ENCODE results near the gene DAB2IP.
"Not testable (repeated sequence)": the region's sequence is repeated elsewhere in the genome, so short reads cannot be mapped to it uniquely, and the experiment has no call there.

The DAB2IP gene

GRCh38 chr9:121776739-121777637, 125.6 kb downstream of the DAB2IP start:
- no peak for DNase-seq (ENCODE audit: low read depth)

GRCh38 chr9:121778252-121779225, 127.1 kb downstream of the DAB2IP start:
- no peak for DNase-seq (ENCODE audit: low read depth)

GRCh38 chr9:121779381-121780117, 128.1 kb downstream of the DAB2IP start:
- DNase-seq (ENCODE audit: low read depth): no peak

GRCh38 chr9:121780177-121781040, 129.0 kb downstream of the DAB2IP start:
- no peak for DNase-seq (ENCODE audit: low read depth)

GRCh38 chr9:121781145-121781548, 129.7 kb downstream of the DAB2IP start:
- no peak for DNase-seq (ENCODE audit: low read depth)

GRCh38 chr9:121781701-121782464, 130.4 kb downstream of the DAB2IP start:
- DNase-seq (ENCODE audit: low read depth): no peak

GRCh38 chr9:121782514-121783110, 131.2 kb downstream of the DAB2IP start:
- no peak for DNase-seq (ENCODE audit: low read depth)

GRCh38 chr9:121783111-121783510, 131.7 kb downstream of the DAB2IP start:
- DNase-seq (ENCODE audit: low read depth): no peak

- DNase-seq (ENCODE audit: low read depth): no peak
These were observed 132.4 kb downstream of the DAB2IP start for GRCh38 chr9:121783521-121784507.

- DNase-seq (ENCODE audit: low read depth): no peak
These were observed 133.4 kb downstream of the DAB2IP start for GRCh38 chr9:121784731-121785411.

GRCh38 chr9:121785673-121786542, 134.5 kb downstream of the DAB2IP start:
- no peak for DNase-seq (ENCODE audit: low read depth)

GRCh38 chr9:121786543-121786948, 135.1 kb downstream of the DAB2IP start:
- no peak for DNase-seq (ENCODE audit: low read depth)

GRCh38 chr9:121786998-121787422, 135.6 kb downstream of the DAB2IP start:
- DNase-seq (ENCODE audit: low read depth): no peak

- DNase-seq (ENCODE audit: low read depth): no peak
These were observed 137.4 kb downstream of the DAB2IP start for GRCh38 chr9:121788686-121789366.

GRCh38 chr9:121790841-121791240, 139.4 kb downstream of the DAB2IP start:
- DNase-seq (ENCODE audit: low read depth): no peak

- not testable (repeated sequence) for DNase-seq (ENCODE audit: low read depth)
These were observed 141.0 kb downstream of the DAB2IP start for GRCh38 chr9:121792476-121792875.

Data from stimulated activated CD8-positive, alpha-beta memory T cell treated with anti-CD3 and anti-CD28 coated beads, Interleukin-12 subunit alpha, Interleukin-12 subunit beta, amount 100 ng/mL, for 1 hour (primary cell).